ENCODE data around the gene ACVR1B. TPM values are rescaled to one million over a fixed set of nuclear protein-coding genes. Genes with fewer than 3 reads are reported as not detected.
A peak's percentile ranks its signal among the peaks of the same experiment; 100 is the strongest.
"Not testable (repeated sequence)": the region's sequence is repeated elsewhere in the genome, so short reads cannot be mapped to it uniquely, and the experiment has no call there.

Gene ACVR1B
- total and polyA plus RNA-seq, 5 donors from 2014 or later = 0.47 to 6.5 (median 1.2) TPM

GRCh38 chr12:51977320-51977753, 25.8 kb downstream of the ACVR1B start:
- Histone ChIP-seq H3K9me3 (ENCODE audit: control insufficient read depth in 2 of 2, low read length in 2 of 2) (no peaks in the 10 kb centered on the region), H3K4me3 (ENCODE audit: low read depth, low read length) (no peak overlapping the region), H3K36me3 (ENCODE audit: control insufficient read depth, insufficient read depth, low read length) (peaks cover 10% of the 10 kb centered on the region), H3K27ac (ENCODE audit: insufficient read depth, low read length, poor library complexity, severe bottlenecking) (no peak overlapping the region), H3K27me3 (ENCODE audit: control insufficient read depth, insufficient read depth, low read length) (no peaks in the 10 kb centered on the region), H3K4me1 (ENCODE audit: control insufficient read depth, insufficient read depth, low read length, poor library complexity, severe bottlenecking) (peaks cover 34% of the 10 kb centered on the region)
- DNase-seq (no peak), ATAC-seq (ENCODE audit: low read depth in 2 of 2) (no peak)
- Mint-ChIP-seq H3K4me3 (no peak overlapping the region), H3K27me3 (no peaks in the 10 kb centered on the region), H3K27ac (no peak overlapping the region), H3K9me3 (no peaks in the 10 kb centered on the region), H3K36me3 (peaks cover 27% of the 10 kb centered on the region), H3K4me1 (peaks cover 25 to 47% (median 43%) of the 10 kb centered on the region in 4 donors)

GRCh38 chr12:51979306-51979705, 27.8 kb downstream of the ACVR1B start:
- ATAC-seq (ENCODE audit: low read depth in 2 of 2); H3K9me3 ChIP-seq (ENCODE audit: control insufficient read depth in 2 of 2, low read length in 2 of 2); H3K27ac ChIP-seq (ENCODE audit: insufficient read depth, low read length, poor library complexity, severe bottlenecking); H3K27me3 ChIP-seq (ENCODE audit: control insufficient read depth, insufficient read depth, low read length); DNase-seq; H3K27me3 Mint-ChIP-seq; H3K4me3 Mint-ChIP-seq; H3K4me3 ChIP-seq (ENCODE audit: low read depth, low read length); H3K9me3 Mint-ChIP-seq: not testable (repeated sequence)
- peak overlapping the region in 1 of 3 donors; percentile 66 for H3K27ac Mint-ChIP-seq
- peaks cover 15% of the 10 kb centered on the region for H3K4me1 ChIP-seq (ENCODE audit: control insufficient read depth, insufficient read depth, low read length, poor library complexity, severe bottlenecking)
- H3K36me3 ChIP-seq (ENCODE audit: control insufficient read depth, insufficient read depth, low read length) = peaks cover 14% of the 10 kb centered on the region
- H3K36me3 Mint-ChIP-seq = peaks cover 33% of the 10 kb centered on the region
- peaks cover 12 to 29% (median 25%) of the 10 kb centered on the region in 4 donors for H3K4me1 Mint-ChIP-seq

GRCh38 chr12:51980051-51980808, 28.7 kb downstream of the ACVR1B start:
- Histone ChIP-seq H3K9me3 (ENCODE audit: control insufficient read depth in 2 of 2, low read length in 2 of 2) (no peaks in the 10 kb centered on the region), H3K27ac (ENCODE audit: insufficient read depth, low read length, poor library complexity, severe bottlenecking) (no peak overlapping the region), H3K27me3 (ENCODE audit: control insufficient read depth, insufficient read depth, low read length) (no peaks in the 10 kb centered on the region), H3K4me3 (ENCODE audit: low read depth, low read length) (peak overlapping the region; percentile 52), H3K4me1 (ENCODE audit: control insufficient read depth, insufficient read depth, low read length, poor library complexity, severe bottlenecking) (peaks cover 5% of the 10 kb centered on the region), H3K36me3 (ENCODE audit: control insufficient read depth, insufficient read depth, low read length) (peaks cover 17% of the 10 kb centered on the region)
- Mint-ChIP-seq H3K27me3 (no peaks in the 10 kb centered on the region), H3K9me3 (no peaks in the 10 kb centered on the region), H3K27ac (peak overlapping the region in 2 of 3 donors; percentile 65), H3K4me1 (peaks cover 8 to 20% (median 16%) of the 10 kb centered on the region in 4 donors), H3K4me3 (no peak overlapping the region), H3K36me3 (peaks cover 36% of the 10 kb centered on the region)
- ATAC-seq (ENCODE audit: low read depth in 2 of 2) (peak; percentile 91 to 95), DNase-seq (peak; percentile 48 to 74 (median 67))

- H3K9me3 Mint-ChIP-seq = no peaks in the 10 kb centered on the region
- H3K27me3 ChIP-seq (ENCODE audit: control insufficient read depth, insufficient read depth, low read length) = no peaks in the 10 kb centered on the region
- no peak overlapping the region for H3K27ac ChIP-seq (ENCODE audit: insufficient read depth, low read length, poor library complexity, severe bottlenecking)
- ATAC-seq (ENCODE audit: low read depth in 2 of 2) (no peak), DNase-seq (no peak)
- H3K27ac Mint-ChIP-seq = peak overlapping the region in 2 of 3 donors; percentile 20 to 65
- H3K4me3 ChIP-seq (ENCODE audit: low read depth, low read length) = peak overlapping the region; percentile 52
- H3K27me3 Mint-ChIP-seq = no peaks in the 10 kb centered on the region
- H3K4me1 ChIP-seq (ENCODE audit: control insufficient read depth, insufficient read depth, low read length, poor library complexity, severe bottlenecking) = peaks cover 4% of the 10 kb centered on the region
- no peaks in the 10 kb centered on the region for H3K9me3 ChIP-seq (ENCODE audit: control insufficient read depth in 2 of 2, low read length in 2 of 2)
- peaks cover 15% of the 10 kb centered on the region for H3K36me3 ChIP-seq (ENCODE audit: control insufficient read depth, insufficient read depth, low read length)
- no peak overlapping the region for H3K4me3 Mint-ChIP-seq
- peaks cover 37% of the 10 kb centered on the region for H3K36me3 Mint-ChIP-seq
- peaks cover 8 to 14% (median 10%) of the 10 kb centered on the region in 4 donors for H3K4me1 Mint-ChIP-seq
Observed at GRCh38 chr12:51980809-51981127, 29.3 kb downstream of the ACVR1B start.

- Histone ChIP-seq H3K36me3 (ENCODE audit: control insufficient read depth, insufficient read depth, low read length) (peaks cover 9% of the 10 kb centered on the region), H3K4me1 (ENCODE audit: control insufficient read depth, insufficient read depth, low read length, poor library complexity, severe bottlenecking) (peaks cover 4% of the 10 kb centered on the region), H3K4me3 (ENCODE audit: low read depth, low read length) (no peak overlapping the region), H3K27me3 (ENCODE audit: control insufficient read depth, insufficient read depth, low read length) (no peaks in the 10 kb centered on the region), H3K27ac (ENCODE audit: insufficient read depth, low read length, poor library complexity, severe bottlenecking) (no peak overlapping the region), H3K9me3 (ENCODE audit: control insufficient read depth in 2 of 2, low read length in 2 of 2) (no peaks in the 10 kb centered on the region)
- Mint-ChIP-seq H3K4me3 (no peak overlapping the region), H3K27me3 (no peaks in the 10 kb centered on the region), H3K36me3 (peaks cover 30% of the 10 kb centered on the region), H3K4me1 (peaks cover 7 to 11% (median 9%) of the 10 kb centered on the region in 4 donors), H3K27ac (no peak overlapping the region), H3K9me3 (no peaks in the 10 kb centered on the region)
- no peak for ATAC-seq (ENCODE audit: low read depth in 2 of 2)
- no peak for DNase-seq
Observed at GRCh38 chr12:51984657-51985056, 33.2 kb downstream of the ACVR1B start.

- Mint-ChIP-seq H3K4me1 (peaks cover 5 to 6% (median 6%) of the 10 kb centered on the region in 4 donors), H3K4me3 (no peak overlapping the region), H3K27ac (peak overlapping the region in 1 of 3 donors; percentile 2), H3K27me3 (no peaks in the 10 kb centered on the region), H3K36me3 (peaks cover 30% of the 10 kb centered on the region), H3K9me3 (no peaks in the 10 kb centered on the region)
- H3K4me1 ChIP-seq (ENCODE audit: control insufficient read depth, insufficient read depth, low read length, poor library complexity, severe bottlenecking) = peaks cover 4% of the 10 kb centered on the region
- no peak overlapping the region for H3K4me3 ChIP-seq (ENCODE audit: low read depth, low read length)
- no peaks in the 10 kb centered on the region for H3K27me3 ChIP-seq (ENCODE audit: control insufficient read depth, insufficient read depth, low read length)
- no peaks in the 10 kb centered on the region for H3K9me3 ChIP-seq (ENCODE audit: control insufficient read depth in 2 of 2, low read length in 2 of 2)
- ATAC-seq (ENCODE audit: low read depth in 2 of 2) (no peak), DNase-seq (no peak)
- H3K27ac ChIP-seq (ENCODE audit: insufficient read depth, low read length, poor library complexity, severe bottlenecking) = no peak overlapping the region
- peaks cover 9% of the 10 kb centered on the region for H3K36me3 ChIP-seq (ENCODE audit: control insufficient read depth, insufficient read depth, low read length)
Observed at GRCh38 chr12:51985154-51985835, 33.8 kb downstream of the ACVR1B start.

- H3K9me3 ChIP-seq (ENCODE audit: control insufficient read depth in 2 of 2, low read length in 2 of 2) = no peaks in the 10 kb centered on the region
- Mint-ChIP-seq H3K36me3 (peaks cover 31% of the 10 kb centered on the region), H3K27me3 (no peaks in the 10 kb centered on the region), H3K9me3 (no peaks in the 10 kb centered on the region), H3K4me3 (no peak overlapping the region), H3K27ac (peak overlapping the region in 1 of 3 donors; percentile 31), H3K4me1 (no peaks in the 10 kb centered on the region)
- no peaks in the 10 kb centered on the region for H3K27me3 ChIP-seq (ENCODE audit: control insufficient read depth, insufficient read depth, low read length)
- H3K36me3 ChIP-seq (ENCODE audit: control insufficient read depth, insufficient read depth, low read length) = peaks cover 9% of the 10 kb centered on the region
- H3K4me1 ChIP-seq (ENCODE audit: control insufficient read depth, insufficient read depth, low read length, poor library complexity, severe bottlenecking) = no peaks in the 10 kb centered on the region
- H3K27ac ChIP-seq (ENCODE audit: insufficient read depth, low read length, poor library complexity, severe bottlenecking) = no peak overlapping the region
- no peak overlapping the region for H3K4me3 ChIP-seq (ENCODE audit: low read depth, low read length)
- DNase-seq = no peak
- ATAC-seq (ENCODE audit: low read depth in 2 of 2) = no peak
Observed at GRCh38 chr12:51986834-51987233, 35.3 kb downstream of the ACVR1B start.

Measured in CD4-positive, CD25-positive, alpha-beta regulatory T cell (primary cell).